RWPE2 (cell line): Measurements from ENCODE around the gene HIRIP3.
"Not testable (repeated sequence)": the region's sequence is repeated elsewhere in the genome, so short reads cannot be mapped to it uniquely, and the experiment has no call there.

Experiments
- ATAC-seq: fragments of 200-7000 bp; cut with Tn5 transposase; 3 replicates; pipeline ENCODE4 v1.9.1; 2021; ENCODE audit warnings: low read depth
- DNase-seq: peaks from one replicate; pipeline ENCODE4 v3.0.0-alpha.2; 2020; ENCODE audit warnings: low spot score
- H3K27ac ChIP-seq: fragments of 450-650 bp; 2 replicates; pipeline ENCODE4 v1.5.1; 2017; ENCODE audit warnings: mild to moderate bottlenecking; ENCODE audit not compliant: poor library complexity, severe bottlenecking
- H3K27me3 ChIP-seq: fragments of 250-450 bp; sonication (Bioruptor Pico); 2 replicates; pipeline ENCODE4 v1.5.1; 2021; ENCODE audit warnings: mild to moderate bottlenecking, moderate library complexity; ENCODE audit not compliant: insufficient read depth, poor library complexity, severe bottlenecking
- H3K36me3 ChIP-seq: fragments of 250-450 bp; sonication (Bioruptor Pico); 2 replicates; pipeline ENCODE4 v1.5.1; 2020; ENCODE audit warnings: low read depth, mild to moderate bottlenecking, moderate library complexity
- H3K4me1 ChIP-seq: fragments of 250-450 bp; sonication (Bioruptor Pico); 2 replicates; pipeline ENCODE4 v1.5.1; 2021; ENCODE audit warnings: mild to moderate bottlenecking, moderate library complexity; ENCODE audit not compliant: insufficient read depth, poor library complexity, severe bottlenecking
- H3K4me3 ChIP-seq: fragments of 250-450 bp; sonication (Bioruptor Pico); 2 replicates; pipeline ENCODE4 v1.5.1; 2021; ENCODE audit warnings: mild to moderate bottlenecking, moderate library complexity; ENCODE audit not compliant: severe bottlenecking
- H3K9me3 ChIP-seq: fragments of 250-450 bp; sonication (Bioruptor Pico); 2 replicates; pipeline ENCODE4 v1.5.1; 2021; ENCODE audit warnings: mild to moderate bottlenecking, moderate library complexity; ENCODE audit not compliant: severe bottlenecking
- CTCF ChIP-seq: fragments of 450-650 bp; IDR thresholded peaks from one replicate; pipeline ENCODE4 v1.5.1; 2017; ENCODE audit warnings: mild to moderate bottlenecking, moderate library complexity; ENCODE audit not compliant: poor library complexity, severe bottlenecking

Gene HIRIP3

GRCh38 chr16:30017277-30017656 lies 21.9 kb upstream of the HIRIP3 start:
- no peak for TF ChIP-seq CTCF
- H3K9me3 ChIP-seq: no peaks in the 10 kb centered on the region
- no peaks in the 10 kb centered on the region for H3K27me3 ChIP-seq
- H3K4me3 ChIP-seq: no peak overlapping the region
- ATAC-seq (no peak), DNase-seq (no peak)
- H3K36me3 ChIP-seq: no peaks in the 10 kb centered on the region
- H3K4me1 ChIP-seq: no peaks in the 10 kb centered on the region
- H3K27ac ChIP-seq: no peak overlapping the region

- no peak for ATAC-seq
- TF ChIP-seq CTCF: no peak
- no peaks in the 10 kb centered on the region for H3K9me3 ChIP-seq
Observed at GRCh38 chr16:30016555-30017276, 21.3 kb upstream of the HIRIP3 start.

GRCh38 chr16:30015450-30015849 lies 20.0 kb upstream of the HIRIP3 start:
- not testable (repeated sequence) for H3K9me3 ChIP-seq, H3K4me3 ChIP-seq, H3K36me3 ChIP-seq, H3K27me3 ChIP-seq, H3K27ac ChIP-seq, H3K4me1 ChIP-seq, ATAC-seq, DNase-seq

More at GRCh38 chr16:30016555-30017276, 21.3 kb upstream of the HIRIP3 start:
- DNase-seq: no peak
- Histone ChIP-seq H3K36me3 (no peaks in the 10 kb centered on the region), H3K27me3 (no peaks in the 10 kb centered on the region), H3K4me1 (no peaks in the 10 kb centered on the region), H3K27ac (no peak overlapping the region), H3K4me3 (no peak overlapping the region)

- H3K36me3 ChIP-seq, DNase-seq, H3K27ac ChIP-seq, H3K27me3 ChIP-seq, H3K4me1 ChIP-seq, H3K9me3 ChIP-seq, ATAC-seq, H3K4me3 ChIP-seq: not testable (repeated sequence)
Observed at GRCh38 chr16:30012598-30012997, 17.2 kb upstream of the HIRIP3 start.

- TF ChIP-seq CTCF: no peak
- DNase-seq: peak; percentile 59
- no peaks in the 10 kb centered on the region for H3K36me3 ChIP-seq
- no peak overlapping the region for H3K4me3 ChIP-seq
- no peaks in the 10 kb centered on the region for H3K4me1 ChIP-seq
- peaks cover 8% of the 10 kb centered on the region for H3K27me3 ChIP-seq
- no peak overlapping the region for H3K27ac ChIP-seq
- H3K9me3 ChIP-seq: no peaks in the 10 kb centered on the region
- no peak for ATAC-seq
Observed at GRCh38 chr16:30011714-30012504, 16.5 kb upstream of the HIRIP3 start.
